HG02763 (cell line): Measurements from ENCODE around the gene ATP1B3.
"Not testable (repeated sequence)": the region's sequence is repeated elsewhere in the genome, so short reads cannot be mapped to it uniquely, and the experiment has no call there.

Source experiments
- ATAC-seq: cut with Tn5 transposase; IDR thresholded peaks from one replicate; pipeline ENCODE4 v1.9.1; 2021; ENCODE audit warnings: mild to moderate bottlenecking, moderate library complexity; ENCODE audit not compliant: unreplicated experiment

ATP1B3 gene

DNA sequence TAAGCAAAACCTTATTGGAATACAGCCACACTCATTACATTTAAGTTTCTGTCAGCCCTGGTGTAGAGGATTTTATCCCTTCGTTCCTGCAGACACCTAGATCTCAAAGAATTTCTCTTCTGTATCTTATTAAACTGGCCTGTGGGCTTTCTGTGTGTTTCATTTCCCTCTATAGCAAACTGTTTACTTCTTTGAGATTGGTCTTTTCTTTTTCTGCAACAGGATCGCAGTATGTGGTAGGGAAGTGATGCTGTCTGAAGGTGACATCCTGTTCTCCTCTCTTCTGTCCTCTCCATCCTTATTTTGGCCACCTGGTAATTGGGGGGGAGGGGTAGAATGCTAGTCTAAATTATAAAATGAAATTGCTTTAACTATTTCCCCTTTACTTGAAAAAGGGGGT, 25.5 kb downstream of the ATP1B3 start:
- no peak for ATAC-seq

DNA sequence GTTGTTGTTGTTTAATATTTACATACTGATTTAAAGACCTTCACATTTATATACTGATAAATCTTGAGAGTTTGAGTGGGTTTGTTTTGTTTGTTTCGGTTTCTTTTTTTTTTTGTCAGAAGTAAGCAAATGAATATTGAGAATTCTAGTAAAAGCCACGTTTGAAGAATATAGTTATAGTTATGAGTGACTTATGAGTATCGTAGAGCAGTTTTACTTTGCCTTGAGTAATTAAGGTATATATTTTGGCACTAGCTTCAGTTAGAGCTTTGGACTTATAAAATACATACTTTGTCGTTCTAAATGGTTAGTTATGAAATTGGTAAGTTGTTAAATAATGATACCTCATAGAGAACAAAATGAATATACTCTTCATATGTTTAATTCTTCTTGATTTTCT, 27.8 kb downstream of the ATP1B3 start:
- ATAC-seq, result no peak

DNA sequence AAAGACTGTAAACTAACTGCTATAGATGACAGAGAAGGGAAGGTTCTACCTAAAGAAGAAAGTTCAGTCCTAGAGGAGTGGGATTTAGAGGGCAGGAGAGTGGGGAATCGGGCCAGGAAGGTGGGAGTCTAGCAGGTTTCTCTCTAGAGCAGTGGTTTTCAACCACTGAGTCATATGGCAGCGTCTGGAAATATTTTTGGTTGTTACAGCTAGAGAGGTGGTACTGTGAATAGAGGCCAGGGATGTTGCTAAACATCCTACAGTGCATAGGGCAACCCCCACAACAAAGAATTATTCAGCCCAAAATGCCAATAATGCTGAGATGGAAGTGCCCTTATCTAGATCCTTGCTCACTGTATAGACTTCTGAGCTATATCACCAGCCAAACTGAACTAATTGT, 28.7 kb downstream of the ATP1B3 start:
- ATAC-seq, result no peak

DNA sequence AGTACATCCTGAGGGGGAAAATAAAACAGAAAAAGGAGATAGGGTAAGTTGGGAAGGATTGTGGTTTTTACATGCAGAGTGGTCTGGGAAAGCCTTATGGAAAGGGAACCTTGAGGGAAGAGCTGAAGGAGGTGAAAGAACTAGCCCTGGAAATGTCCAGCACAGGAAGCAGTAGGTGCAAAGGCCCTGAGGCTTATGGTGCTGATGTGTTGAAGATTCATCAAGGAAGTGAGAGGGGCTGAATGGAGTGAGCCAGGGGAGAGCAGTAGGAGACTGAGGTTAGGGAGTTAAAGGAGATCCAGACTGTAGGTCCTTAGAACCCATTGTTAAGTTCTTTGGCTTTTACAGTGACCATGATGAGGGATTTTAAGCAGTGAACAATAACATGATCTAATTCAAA, 33.0 kb downstream of the ATP1B3 start:
- no peak for ATAC-seq

DNA sequence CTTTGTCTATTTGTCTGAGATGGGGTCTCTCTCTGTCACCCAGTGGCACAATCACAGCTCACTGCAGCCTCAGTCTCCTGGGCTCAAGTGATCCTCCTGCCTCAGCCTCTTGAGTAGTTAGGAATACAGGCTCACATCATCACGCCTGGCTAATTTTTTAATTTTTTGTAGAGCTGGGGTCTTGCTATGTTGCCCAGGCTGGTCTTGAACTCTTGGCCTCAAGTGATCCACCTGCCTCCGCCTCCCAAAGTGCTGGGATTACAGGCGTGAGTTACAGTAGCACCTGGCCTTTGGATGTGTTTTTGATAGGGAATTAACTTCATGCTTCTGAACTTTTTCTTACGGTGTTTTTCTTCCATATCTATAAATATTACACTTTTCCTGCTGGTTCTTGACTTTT, 33.5 kb downstream of the ATP1B3 start:
- not testable (repeated sequence) for ATAC-seq

DNA sequence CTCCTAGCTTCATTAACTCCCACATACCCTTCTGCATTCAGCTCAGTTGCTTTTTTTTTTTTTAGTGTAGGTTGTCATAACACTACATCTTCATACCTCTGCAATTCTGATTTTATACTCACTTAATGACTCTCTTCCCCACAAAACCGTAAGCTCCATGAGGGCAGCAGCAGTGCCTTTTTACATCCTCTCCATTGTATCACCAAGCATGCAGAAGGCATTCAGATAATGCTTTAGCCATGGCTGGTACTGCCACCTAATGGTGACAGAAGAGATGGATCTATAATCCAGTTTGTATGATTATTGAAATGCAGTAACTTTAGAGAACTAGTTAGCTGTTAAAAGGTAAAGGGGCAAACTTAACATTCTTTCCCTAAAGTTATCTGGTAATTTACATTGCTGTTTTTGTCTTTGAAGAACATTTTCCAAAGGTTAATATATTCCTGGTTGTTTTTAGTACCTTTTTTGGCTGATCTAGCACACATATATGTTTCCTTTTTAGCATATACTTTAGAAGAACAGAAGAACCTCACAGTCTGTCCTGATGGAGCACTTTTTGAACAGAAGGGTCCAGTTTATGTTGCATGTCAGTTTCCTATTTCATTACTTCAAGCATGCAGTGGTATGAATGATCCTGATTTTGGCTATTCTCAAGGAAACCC, 36.8 kb downstream of the ATP1B3 start:
- no peak for ATAC-seq

DNA sequence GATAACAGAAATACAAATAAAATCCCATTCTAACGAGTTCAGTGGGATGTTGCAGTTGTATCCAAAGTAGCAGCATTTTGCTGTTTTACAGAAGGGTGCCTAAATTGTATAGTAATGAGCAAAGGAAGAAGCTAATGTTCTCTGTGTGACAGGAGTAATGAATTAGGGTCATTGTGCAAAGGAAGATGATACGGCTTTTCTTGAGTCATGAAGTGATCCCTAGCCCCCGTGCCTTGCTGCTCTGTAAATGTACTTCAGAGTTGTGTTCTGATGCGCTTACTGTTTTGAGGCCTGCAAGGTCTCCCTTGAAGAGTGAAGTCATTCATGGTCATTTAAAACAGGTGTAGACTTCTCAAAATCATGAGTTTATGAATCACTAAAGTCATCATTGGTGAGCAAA, 37.9 kb downstream of the ATP1B3 start:
- no peak for ATAC-seq

DNA sequence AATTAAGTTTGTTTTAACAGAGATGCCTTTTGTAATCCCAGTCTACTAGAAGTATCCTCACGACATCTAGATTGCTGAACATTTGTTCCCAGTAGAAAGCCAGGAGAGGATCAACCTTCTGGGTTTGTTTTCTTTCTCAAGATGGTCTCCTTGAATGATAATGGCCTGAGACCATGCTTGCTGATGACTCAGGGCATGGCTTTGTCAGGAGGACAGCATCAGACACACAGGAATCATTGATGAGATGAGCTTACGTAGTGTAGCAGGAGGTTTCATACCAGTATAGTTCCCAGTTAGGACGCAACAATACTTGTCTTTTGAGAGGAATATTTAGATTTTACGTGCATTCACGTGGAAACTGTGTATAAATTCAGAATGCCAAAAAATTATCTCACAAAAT, 38.6 kb downstream of the ATP1B3 start:
- ATAC-seq, result no peak

DNA sequence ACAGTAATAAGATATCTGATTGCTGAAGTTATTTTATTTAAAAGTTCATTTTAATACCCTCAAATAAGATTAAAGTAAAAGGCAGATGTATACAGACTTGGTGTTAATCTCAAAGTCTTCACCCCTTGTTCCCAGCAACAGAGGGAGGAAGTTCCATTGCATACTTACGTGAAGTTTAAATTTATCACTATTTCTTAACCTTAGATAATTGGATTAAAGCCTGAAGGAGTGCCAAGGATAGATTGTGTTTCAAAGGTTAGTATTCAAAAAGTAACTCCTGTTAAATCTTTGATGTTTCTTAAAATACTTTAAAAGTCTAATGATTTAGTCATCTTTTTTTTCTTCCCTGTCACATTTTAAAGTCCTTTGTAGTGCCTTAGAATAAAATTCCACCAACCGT, 39.3 kb downstream of the ATP1B3 start:
- no peak for ATAC-seq

DNA sequence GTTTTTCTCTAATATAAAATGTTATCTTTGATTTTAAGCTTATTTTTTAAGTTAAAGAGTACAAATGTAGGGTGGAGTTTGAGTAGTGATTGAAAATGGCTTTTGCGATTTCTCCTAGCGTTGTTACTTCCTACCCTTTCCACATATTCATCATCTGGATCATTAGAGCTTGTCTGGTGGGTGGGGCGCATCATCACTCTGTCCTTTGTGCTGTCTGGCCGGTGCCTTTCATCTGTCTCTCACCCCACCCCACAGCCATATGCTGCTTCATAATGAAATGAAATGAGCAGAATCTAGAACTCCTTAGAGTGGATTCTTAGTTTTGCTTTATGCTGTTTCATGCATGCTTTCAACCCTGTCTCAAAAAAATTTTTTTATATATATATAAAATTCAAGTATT, 44.3 kb downstream of the ATP1B3 start:
- ATAC-seq, result no peak

DNA sequence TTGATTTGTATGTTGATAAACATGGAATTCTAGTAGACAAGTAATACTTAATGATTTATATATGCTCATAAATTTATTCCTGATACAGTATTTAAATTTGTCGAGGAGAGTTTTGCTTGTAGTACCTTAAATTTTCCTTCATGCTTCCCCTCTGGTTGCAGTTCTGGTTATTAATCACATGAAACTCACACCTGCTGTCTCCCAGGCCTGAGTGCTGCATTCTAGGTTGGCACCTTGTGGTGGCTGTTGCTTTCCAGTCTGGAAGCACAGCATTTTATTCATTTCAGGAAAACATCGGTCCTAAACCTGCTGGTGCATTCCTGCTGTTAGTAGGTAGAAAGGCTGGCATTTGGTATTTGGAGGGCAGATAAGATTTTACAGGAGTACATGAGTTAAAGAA, 44.9 kb downstream of the ATP1B3 start:
- ATAC-seq, result no peak

DNA sequence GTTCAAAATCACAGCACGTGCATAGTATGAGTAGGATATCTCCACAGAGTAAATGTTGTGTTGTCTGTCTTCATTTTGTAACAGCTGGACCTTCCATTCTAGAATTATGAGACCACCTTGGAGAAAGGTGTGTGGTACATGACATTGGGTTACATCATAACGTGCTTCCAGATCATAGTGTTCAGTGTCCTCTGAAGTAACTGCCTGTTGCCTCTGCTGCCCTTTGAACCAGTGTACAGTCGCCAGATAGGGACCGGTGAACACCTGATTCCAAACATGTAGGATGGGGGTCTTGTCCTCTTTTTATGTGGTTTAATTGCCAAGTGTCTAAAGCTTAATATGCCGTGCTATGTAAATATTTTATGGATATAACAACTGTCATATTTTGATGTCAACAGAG, 49.2 kb downstream of the ATP1B3 start:
- not testable (repeated sequence) for ATAC-seq

DNA sequence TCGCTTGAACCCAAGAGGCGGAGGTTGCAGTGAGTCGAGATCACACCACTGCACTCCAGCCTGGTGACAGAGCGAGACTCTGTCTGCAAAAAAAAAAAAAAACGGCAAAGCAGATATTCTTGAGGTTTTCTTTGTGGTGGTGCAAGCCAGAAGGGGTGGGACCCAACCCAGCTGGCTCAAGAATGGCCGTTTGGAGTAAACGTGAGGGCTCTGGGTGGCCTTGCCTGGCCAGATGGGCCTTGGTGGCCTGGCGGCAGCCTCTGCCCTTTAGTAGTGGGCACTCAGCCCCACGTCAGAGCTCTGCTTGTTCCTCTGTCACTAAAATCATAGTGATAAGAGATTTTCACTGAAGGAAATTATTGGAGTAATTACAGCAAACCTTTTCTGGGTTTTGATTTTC, 50.5 kb downstream of the ATP1B3 start:
- ATAC-seq, result no peak

DNA sequence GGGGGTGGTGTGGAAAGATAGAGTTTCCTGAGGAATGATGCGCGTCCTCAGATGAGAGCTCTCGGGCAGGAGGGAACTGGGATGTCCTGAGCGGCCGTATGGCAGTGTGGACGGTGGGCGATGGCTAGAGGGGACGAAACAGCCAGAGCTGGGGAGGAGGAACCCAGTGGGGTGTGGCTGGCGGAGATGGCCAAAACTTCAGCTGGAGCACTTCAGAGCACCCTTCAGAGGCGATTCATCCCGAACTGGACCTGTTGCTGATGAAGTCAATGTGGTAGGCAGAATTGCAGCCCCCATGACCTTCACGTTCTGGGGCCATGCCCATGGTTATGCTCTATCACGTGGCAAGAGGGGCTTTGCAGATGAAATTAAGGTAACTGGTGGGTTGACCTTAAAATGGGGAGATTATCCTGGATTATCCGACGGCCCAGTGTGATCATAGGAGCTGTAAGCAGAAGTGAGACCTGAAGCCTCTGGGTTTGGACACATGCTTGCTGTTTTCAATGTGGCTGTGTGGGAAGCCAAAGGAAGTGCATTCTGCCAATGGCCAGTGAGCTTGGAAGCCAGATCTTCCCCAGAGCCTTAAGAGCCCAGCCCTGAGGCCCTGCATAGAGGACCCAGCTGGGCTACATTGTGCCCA, 52.3 kb downstream of the ATP1B3 start:
- ATAC-seq, result no peak

DNA sequence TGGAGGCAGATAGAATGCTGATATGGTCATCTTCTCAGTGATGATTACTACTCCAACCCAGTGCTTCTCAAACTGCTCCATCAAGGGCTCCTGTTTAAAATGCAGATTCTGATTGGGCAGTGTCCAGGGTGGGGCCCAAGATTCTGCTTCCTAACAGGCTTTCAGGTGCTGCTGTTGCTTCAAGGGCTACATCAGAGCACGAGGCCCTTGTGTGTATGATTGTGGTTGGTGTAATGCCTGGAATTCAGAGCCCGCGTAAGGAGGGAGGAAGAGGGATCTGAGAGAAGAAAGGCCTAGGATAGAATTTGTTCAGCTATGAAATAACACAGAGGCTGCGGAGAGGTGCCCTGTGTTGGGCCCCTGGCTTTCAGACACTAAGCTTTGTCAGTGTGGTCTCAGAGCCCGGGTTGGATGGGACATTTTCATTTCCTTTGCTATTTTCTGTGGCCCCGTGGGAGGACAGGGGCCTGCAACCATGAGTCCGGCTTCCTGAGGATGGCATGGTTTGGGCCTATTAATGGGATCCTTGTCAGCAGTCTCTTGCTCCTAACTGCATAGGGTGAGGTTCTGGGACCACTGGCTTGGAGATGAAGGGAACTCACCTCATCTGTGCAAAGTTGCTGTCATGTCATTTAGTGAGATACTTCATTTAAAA, 53.0 kb downstream of the ATP1B3 start:
- no peak for ATAC-seq

DNA sequence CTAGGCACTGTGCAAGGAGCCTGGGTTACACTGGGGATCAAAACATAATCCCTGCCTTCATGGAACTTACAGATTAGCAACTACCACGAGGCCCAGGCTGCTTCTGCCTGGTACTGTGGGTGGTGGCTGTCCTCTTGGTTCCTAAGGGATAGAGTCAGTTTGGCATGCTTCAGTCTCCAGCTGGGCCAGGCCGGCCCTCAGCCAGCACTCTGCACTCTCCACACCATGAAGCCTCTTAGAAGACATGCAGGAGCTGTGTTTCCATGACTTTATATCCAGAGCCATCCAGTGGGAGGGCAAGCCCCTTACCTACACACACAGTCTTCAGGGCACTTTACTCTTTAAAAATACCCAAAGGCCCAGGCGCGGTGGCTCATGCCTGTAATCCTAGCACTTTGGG, 54.4 kb downstream of the ATP1B3 start:
- no peak for ATAC-seq

DNA sequence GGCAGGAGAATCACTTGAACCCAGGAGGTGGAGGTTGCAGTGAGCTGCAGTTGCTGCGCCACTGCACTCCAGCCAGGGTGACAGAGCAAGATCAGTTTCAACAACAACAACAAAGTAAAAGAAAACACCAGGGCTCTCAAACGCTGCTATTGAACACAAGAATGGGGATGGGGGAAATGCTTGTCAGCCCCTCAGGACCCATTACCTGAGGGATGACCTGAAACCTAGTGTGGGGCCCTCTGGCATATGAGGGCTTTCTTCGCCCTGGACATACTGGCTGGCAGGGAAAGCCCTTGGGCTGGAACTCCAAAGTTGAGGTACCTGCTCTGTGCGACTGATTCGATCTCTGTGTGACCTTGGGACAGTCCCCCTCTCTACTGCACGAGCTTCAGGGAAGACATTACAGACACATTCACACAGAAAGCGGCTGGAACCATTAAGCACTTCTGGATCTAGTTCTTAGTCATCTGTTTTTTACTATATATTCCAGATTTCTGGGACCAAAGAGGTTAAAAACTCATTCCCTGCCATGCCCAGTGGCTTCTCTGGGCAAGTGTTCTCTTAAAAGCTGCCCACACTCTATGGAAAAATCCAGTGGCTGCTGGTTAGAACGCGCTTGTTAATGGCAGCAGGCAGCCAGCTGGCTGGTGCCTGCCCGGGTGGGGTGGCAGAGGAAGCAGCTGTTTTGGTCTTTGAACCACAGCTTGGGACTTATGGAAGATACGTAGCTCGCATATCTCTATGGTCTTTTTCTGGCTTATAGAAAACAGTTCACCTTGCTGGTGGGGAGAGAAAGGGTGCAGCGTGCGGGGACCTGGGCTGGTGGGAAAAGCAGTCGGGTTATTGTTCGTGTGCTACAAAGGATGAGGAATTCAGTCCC, 57.2 kb downstream of the ATP1B3 start:
- ATAC-seq, result no peak

DNA sequence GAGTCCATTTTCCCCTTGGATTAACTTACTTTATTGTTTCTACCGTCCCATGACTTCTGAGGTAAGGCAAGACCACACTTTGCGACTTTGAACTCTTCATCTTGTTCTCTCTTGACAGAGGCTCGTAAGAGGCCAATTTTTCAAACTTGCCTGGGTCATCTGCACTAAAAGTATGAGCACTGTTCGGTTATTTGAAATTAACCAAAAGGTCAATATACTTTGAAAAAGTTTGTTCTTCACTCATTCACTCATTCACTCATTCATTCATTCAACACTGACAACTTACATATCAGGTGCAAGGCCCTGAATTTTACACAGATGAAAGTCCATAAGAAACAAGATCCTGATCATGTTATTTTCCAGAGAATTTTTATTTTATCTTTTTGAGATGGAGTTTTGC, 57.9 kb downstream of the ATP1B3 start:
- ATAC-seq, result no peak

DNA sequence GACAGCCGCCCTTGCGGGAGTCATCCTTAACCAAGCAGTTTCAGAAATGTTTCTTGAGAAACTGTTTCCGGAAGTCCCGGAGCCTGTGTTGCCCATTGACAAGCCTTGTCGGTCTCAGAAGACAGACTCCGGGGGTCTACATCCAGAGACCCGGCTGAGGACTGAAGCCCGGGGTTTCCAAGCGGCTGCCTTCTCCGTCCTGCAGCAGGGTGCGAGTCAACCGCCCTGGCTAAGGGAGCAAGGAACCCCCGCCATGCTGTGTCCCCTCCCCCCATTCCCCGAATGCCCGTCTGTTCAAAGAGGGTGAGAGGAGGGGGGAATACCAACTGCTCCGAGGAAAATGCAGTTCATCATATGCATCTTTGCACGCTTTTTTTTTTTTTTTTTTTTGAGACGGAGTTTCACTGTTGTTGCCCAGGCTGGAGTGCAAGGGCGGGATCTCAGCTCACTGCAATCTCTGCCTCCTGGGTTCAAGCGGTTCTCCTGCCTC, 61.6 kb downstream of the ATP1B3 start:
- ATAC-seq, result no peak

DNA sequence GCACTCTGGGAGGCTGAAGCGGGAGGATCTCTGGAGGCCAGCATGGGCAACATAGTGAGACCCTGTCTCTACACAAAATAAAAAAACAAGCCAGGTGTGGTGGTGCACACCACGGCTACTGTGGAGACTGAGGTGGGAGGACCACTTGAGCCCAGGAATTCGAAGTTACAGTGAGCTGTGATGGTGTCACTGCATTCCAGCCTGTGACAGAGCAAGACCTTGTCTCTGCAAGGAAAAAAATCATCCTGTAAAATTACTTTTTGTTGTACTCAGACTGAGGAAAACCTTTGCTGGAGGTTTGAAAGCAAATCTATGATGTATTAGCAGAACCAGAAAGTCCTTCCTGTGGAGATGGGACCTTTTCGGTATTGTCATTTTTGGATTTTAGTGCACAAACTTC, 63.3 kb downstream of the ATP1B3 start:
- no peak for ATAC-seq

DNA sequence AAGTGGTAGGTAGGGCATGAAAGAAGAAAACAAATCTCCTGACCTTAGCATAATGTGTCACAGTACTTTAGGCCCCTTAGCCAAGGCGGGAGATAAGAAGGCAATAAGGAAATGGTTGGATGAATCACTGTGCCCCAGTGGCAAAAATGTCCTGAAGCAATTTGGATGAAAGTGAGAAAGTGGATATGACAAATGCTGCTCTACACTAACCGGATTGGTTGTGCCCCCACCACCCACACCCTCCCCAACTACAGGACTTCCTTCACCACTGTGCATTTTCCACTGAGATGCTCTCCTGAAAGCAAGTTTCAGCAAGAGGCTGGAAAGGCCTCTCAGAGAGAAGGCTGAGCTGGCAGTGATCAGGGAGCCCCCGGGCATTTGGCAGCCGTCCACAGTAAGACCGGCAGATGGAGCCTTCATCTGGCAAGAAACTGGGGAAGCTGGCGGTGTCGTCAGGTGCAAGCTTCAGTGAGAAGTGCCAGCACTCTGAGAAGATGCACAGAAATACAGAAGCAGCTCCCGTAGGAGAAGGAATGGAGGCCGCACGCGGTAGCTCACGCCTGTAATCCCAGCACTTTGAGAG, 63.8 kb downstream of the ATP1B3 start:
- ATAC-seq, result no peak
